ENCODE measurements around the gene TMEM132E. TPM values are rescaled to one million over a fixed set of nuclear protein-coding genes. Genes with fewer than 3 reads are reported as not detected.
A peak's percentile ranks its signal among the peaks of the same experiment; 100 is the strongest.

The TMEM132E gene
- total and polyA plus RNA-seq, 8 donors, result 0.04 to 1.1 (median 0.10) TPM; not detected in 2

DNA sequence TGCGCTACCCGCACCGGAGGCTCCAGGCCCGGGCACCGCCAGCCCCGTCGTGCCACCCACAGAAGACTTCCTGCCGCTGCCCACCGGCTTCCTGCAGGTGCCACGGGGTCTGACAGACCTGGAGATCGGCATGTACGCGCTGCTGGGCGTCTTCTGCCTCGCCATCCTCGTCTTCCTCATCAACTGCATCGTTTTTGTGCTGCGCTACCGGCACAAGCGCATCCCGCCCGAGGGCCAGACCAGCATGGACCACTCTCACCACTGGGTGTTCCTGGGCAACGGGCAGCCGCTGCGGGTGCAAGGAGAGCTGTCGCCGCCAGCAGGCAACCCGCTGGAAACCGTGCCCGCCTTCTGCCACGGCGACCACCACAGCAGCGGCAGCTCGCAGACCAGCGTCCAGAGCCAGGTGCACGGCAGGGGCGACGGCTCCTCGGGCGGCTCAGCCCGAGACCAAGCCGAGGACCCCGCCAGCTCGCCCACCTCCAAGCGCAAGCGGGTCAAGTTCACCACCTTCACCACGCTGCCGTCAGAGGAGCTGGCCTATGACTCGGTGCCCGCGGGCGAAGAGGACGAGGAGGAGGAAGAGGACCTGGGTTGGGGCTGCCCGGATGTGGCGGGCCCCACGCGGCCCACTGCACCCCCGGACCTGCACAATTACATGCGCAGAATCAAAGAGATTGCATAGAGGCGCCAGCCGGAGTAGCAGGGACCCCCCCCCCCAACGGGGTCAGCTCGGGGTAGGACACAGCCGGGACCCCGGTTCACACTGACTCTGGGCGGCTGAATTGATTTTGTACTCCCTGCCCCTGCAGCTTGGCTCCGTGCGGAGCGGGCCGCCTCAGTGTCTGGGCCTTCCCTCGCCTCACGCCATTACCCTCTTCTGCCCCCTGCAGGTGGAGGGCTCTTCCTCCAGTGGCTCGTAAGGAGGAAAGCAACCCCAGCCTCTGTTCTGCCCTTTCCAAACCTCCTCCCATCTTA is 58.5 kb downstream of the TMEM132E start:
- TF ChIP-seq CTCF (IDR thresholded peaks at IDR 0.05), result peak; percentile 70 to 83 (median 78)
- FAIRE-seq (no peak), DNase-seq (peak; percentile 74 to 91 (median 84)), ATAC-seq (peak; percentile 98 to 99 (median 98))
- WGBS, 2 donors, result 20 to 22% methylated on average over 65 to 73 of the region's 73 CpGs
- no peaks in the 10 kb centered on the region for H3K36me3 ChIP-seq
- H3K4me3 ChIP-seq, result peak overlapping the region; percentile 16 to 43 (median 40)
- intact Hi-C loops (cut with DNase I), result loop anchor here in 1 of 3 donors (2.0 kb wide), 1 partner anchor 217 kb away; no protein-coding TSS in a partner anchor
- no peaks in the 10 kb centered on the region for H3K4me1 ChIP-seq
- no peak overlapping the region for H3K27ac ChIP-seq
- no peaks in the 10 kb centered on the region for H3K27me3 ChIP-seq
- H3K9me3 ChIP-seq, result no peaks in the 10 kb centered on the region

DNA sequence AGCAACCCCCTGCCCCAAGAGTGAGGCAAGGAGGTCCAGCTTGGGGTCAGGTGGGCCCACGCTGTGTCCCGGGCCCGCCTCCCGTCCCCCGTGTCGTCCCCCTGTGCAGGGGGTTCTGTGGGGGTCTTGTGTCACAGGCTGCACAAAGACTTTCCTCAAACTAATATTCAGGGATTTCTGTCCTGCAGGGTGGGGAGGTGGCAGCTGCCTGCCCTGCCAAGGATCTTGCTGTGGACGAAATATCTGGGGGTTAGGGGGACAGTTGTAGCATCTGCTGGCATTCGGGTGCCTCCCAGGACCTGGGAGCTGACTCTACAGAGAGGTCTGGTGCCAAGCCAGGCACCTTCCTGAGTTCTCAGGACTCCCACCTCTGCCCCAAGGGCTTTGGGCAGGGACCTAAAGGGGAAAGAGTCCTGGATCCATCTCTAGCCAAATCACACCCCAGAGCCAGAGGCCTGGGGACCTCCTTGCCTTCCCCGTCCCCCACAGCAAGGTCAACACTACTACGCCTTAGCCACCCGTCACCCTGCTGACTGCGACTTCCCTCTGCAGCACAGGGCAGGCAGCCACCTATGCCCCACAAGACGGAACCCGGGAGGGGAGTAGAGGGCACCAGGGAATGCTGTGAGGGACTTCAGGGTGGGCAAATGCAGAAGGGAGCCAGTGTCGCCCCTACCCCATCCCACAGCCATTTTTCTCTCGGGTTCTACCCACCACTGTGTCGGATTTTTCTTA is 59.3 kb downstream of the TMEM132E start:
- ATAC-seq, result no peak
- Histone ChIP-seq H3K36me3 (no peaks in the 10 kb centered on the region), H3K9me3 (no peaks in the 10 kb centered on the region), H3K27ac (no peak overlapping the region), H3K4me1 (no peaks in the 10 kb centered on the region), H3K4me3 (no peak overlapping the region), H3K27me3 (no peaks in the 10 kb centered on the region)
- 31 to 37% methylated on average over 17 of the region's 17 CpGs for WGBS, 2 donors
- TF ChIP-seq CTCF (IDR thresholded peaks at IDR 0.05), result no peak
- intact Hi-C loops (cut with DNase I), result loop anchor here in 1 of 3 donors (2.0 kb wide), 1 partner anchor 218 kb away; no protein-coding TSS in a partner anchor
- no peak for FAIRE-seq
- DNase-seq, result no peak

- intact Hi-C loops (cut with DNase I), result loop anchor here in 2 of 3 donors (2.0 to 10.0 kb wide), 2 partner anchors 215 to 219 kb away; no protein-coding TSS in a partner anchor
- H3K27me3 ChIP-seq, result no peaks in the 10 kb centered on the region
- no peak overlapping the region for H3K4me3 ChIP-seq
- DNase-seq (no peak), ATAC-seq (no peak), FAIRE-seq (no peak)
- no peak for TF ChIP-seq CTCF (IDR thresholded peaks at IDR 0.05)
- WGBS, 2 donors, result 46 to 67% methylated on average over 5 to 6 of the region's 6 CpGs
- no peaks in the 10 kb centered on the region for H3K4me1 ChIP-seq
- no peaks in the 10 kb centered on the region for H3K9me3 ChIP-seq
- no peaks in the 10 kb centered on the region for H3K36me3 ChIP-seq
- H3K27ac ChIP-seq, result no peak overlapping the region
Measured at GRCh38 chr17:34639706-34640425, 60.5 kb downstream of the TMEM132E start.

DNA sequence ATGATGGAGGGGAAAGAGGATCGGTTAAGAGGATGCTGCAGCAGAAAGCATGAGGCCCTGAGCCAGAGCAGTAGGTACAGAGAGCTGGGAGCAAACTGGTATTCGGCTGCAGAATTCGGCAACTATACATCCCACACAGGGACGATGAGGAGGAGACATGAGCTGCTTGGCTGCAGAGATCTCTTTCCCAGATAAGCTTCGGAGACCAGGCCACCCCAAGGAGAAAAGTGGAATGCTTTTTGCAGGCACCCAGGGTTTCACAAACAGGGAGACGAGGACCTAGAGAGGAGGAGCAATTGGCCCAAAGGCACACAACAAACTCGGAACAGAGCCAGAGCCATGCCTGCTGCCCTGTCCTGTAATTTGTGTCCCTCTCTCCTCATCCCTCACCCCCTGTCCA is 62.0 kb downstream of the TMEM132E start:
- no peak overlapping the region for H3K4me3 ChIP-seq
- intact Hi-C loops (cut with DNase I), result loop anchor here in 1 of 3 donors (10.0 kb wide), 1 partner anchor 217 kb away; no protein-coding TSS in a partner anchor
- no peaks in the 10 kb centered on the region for H3K9me3 ChIP-seq
- no peak overlapping the region for H3K27ac ChIP-seq
- no peak for DNase-seq
- H3K36me3 ChIP-seq, result no peaks in the 10 kb centered on the region
- no peaks in the 10 kb centered on the region for H3K4me1 ChIP-seq
- WGBS, 2 donors, result 43 to 48% methylated on average over 7 of the region's 7 CpGs
- no peak for FAIRE-seq
- H3K27me3 ChIP-seq, result no peaks in the 10 kb centered on the region
- TF ChIP-seq CTCF (IDR thresholded peaks at IDR 0.05), result no peak
- ATAC-seq, result no peak
